HFF-Myc (cell line): ENCODE results near the gene NXPH4.

Experiments
- DNase-seq: peaks from one replicate; pipeline ENCODE4 v3.0.0-alpha.2; 2011; ENCODE audit warnings: low read depth; ENCODE audit errors: extremely low read depth
- H3K4me3 ChIP-seq: replicated peaks from 2 replicates; pipeline ENCODE4 v1.5.1; 2011; ENCODE audit warnings: low read depth, mild to moderate bottlenecking, control low read depth, low read length
- CTCF ChIP-seq: IDR thresholded peaks from 2 replicates; pipeline ENCODE4 v1.5.1; 2012; ENCODE audit warnings: mild to moderate bottlenecking, low read depth, low read length, control low read depth; ENCODE audit errors: missing control alignments

NXPH4 gene

GRCh38 chr12:57170927-57171326 is 45.7 kb upstream of the NXPH4 start:
- no peak for DNase-seq
- TF ChIP-seq CTCF, result no peak
- H3K4me3 ChIP-seq, result no peak overlapping the region

- TF ChIP-seq CTCF, result no peak
- DNase-seq, result no peak
- H3K4me3 ChIP-seq, result no peak overlapping the region
These were observed 44.9 kb upstream of the NXPH4 start for GRCh38 chr12:57171668-57172067.

GRCh38 chr12:57173089-57173488 is 43.5 kb upstream of the NXPH4 start:
- peak; percentile 73 for TF ChIP-seq CTCF
- no peak for DNase-seq
- no peak overlapping the region for H3K4me3 ChIP-seq

- no peak for DNase-seq
- no peak overlapping the region for H3K4me3 ChIP-seq
- TF ChIP-seq CTCF, result no peak
These were observed 42.9 kb upstream of the NXPH4 start for GRCh38 chr12:57173683-57174082.

GRCh38 chr12:57175428-57176138 is 41.0 kb upstream of the NXPH4 start:
- no peak for DNase-seq
- no peak overlapping the region for H3K4me3 ChIP-seq
- peak; percentile 79 for TF ChIP-seq CTCF

GRCh38 chr12:57176139-57176477 is 40.5 kb upstream of the NXPH4 start:
- no peak overlapping the region for H3K4me3 ChIP-seq
- peak; percentile 24 for TF ChIP-seq CTCF
- DNase-seq, result no peak

- TF ChIP-seq CTCF, result no peak
- no peak overlapping the region for H3K4me3 ChIP-seq
- DNase-seq, result no peak
These were observed 39.7 kb upstream of the NXPH4 start for GRCh38 chr12:57176846-57177245.
